B cell (primary cell): ENCODE measurements around the gene DTNA. TPM values are rescaled to one million over a fixed set of nuclear protein-coding genes. Genes with fewer than 3 reads are reported as not detected.

Experiments used
- ATAC-seq: fragments of 200-7000 bp; cut with Tn5 transposase; one replicate; pipeline ENCODE4 v1.10.0; 2021; ENCODE audit warnings: low read depth, mild to moderate bottlenecking, moderate number of reproducible peaks, moderate library complexity
- CTCF ChIA-PET: fragments of 350-600 bp; sonication (Branson Sonifier 250); formaldehyde crosslinking; loops from one replicate; lab custom pipeline; 2021; ENCODE audit warnings: antibody characterized with exemption, inconsistent platforms; lab: Charles Lee
- POLR2A ChIA-PET: fragments of 350-600 bp; sonication (Branson Sonifier 250); formaldehyde crosslinking; loops from one replicate; lab custom pipeline; 2021; ENCODE audit warnings: antibody characterized with exemption; lab: Charles Lee
- DNase-seq: peaks from one replicate; pipeline ENCODE4 v3.0.0; 2013
- H2AFZ ChIP-seq: 2 replicates; pipeline ENCODE4 v1.6.1; 2012; ENCODE audit warnings: mild to moderate bottlenecking, low read depth, low read length; ENCODE audit not compliant: insufficient read depth, poor library complexity, severe bottlenecking
- H3K27ac ChIP-seq, 2 donors: 1 replicate in 1 of 2; 2 replicates in 1 of 2; pipeline ENCODE4 v1.5.1; 2012 to 2013; ENCODE audit warnings: low read length in 2 of 2, mild to moderate bottlenecking in 2 of 2, moderate library complexity in 1 of 2
- H3K27me3 ChIP-seq, 4 experiments: fragments of 200-600 bp in 1 of 4; sonication (generic) in 1 of 4; replicated peaks in 1 of 4; 1 replicate in 2 of 4; 2 replicates in 2 of 4; pipeline versions ENCODE4 v1.6.1 to v1.7.0; 2013 to 2016; ENCODE audit warnings: low read length in 3 of 4, mild to moderate bottlenecking in 2 of 4, mixed read lengths in 1 of 4, moderate library complexity in 1 of 4; ENCODE audit not compliant: insufficient read depth in 4 of 4, control insufficient read depth in 3 of 4; ENCODE audit errors: control extremely low read depth in 1 of 4
- H3K36me3 ChIP-seq, 2 experiments: replicated peaks in 1 of 2; 1 replicate in 1 of 2; 2 replicates in 1 of 2; pipeline versions ENCODE4 v1.6.1 to v1.7.1; 2013; ENCODE audit warnings: low read length in 1 of 2; ENCODE audit not compliant: insufficient read depth in 2 of 2, control insufficient read depth in 1 of 2; ENCODE audit errors: control extremely low read depth in 1 of 2, extremely low read depth in 1 of 2
- H3K4me1 ChIP-seq, 2 donors: fragments of 200-600 bp in 1 of 2; sonication (generic) in 1 of 2; 1 replicate in 1 of 2; 2 replicates in 1 of 2; pipeline versions ENCODE4 v1.5.1 to v1.6.1; 2013 to 2017; ENCODE audit warnings: low read length in 2 of 2; ENCODE audit not compliant: control insufficient read depth in 2 of 2, insufficient read depth in 2 of 2
- H3K4me2 ChIP-seq: replicated peaks from 2 replicates; pipeline ENCODE3; 2012; ENCODE audit warnings: mild to moderate bottlenecking, low read depth, low read length; ENCODE audit not compliant: poor library complexity, severe bottlenecking
- H3K4me3 ChIP-seq, 5 experiments: fragments of 200-600 bp in 1 of 5; sonication (generic) in 1 of 5; 1 replicate in 3 of 5; 2 replicates in 2 of 5; pipeline versions ENCODE4 v1.5.1 to v1.7.0; 2011 to 2016; ENCODE audit warnings: low read length in 4 of 5, mild to moderate bottlenecking in 4 of 5, low read depth in 2 of 5, control low read depth in 1 of 5, moderate library complexity in 1 of 5; ENCODE audit not compliant: insufficient read depth in 1 of 5; ENCODE audit errors: control extremely low read depth in 1 of 5, extremely low read depth in 1 of 5
- H3K79me2 ChIP-seq: fragments of 200-600 bp; sonication (generic); one replicate; pipeline ENCODE4 v1.6.0; 2016; ENCODE audit warnings: low read length; ENCODE audit not compliant: control insufficient read depth, insufficient read depth
- H3K9ac ChIP-seq: fragments of 200-600 bp; sonication (generic); 2 replicates; pipeline ENCODE4 v1.6.1; 2017; ENCODE audit warnings: mild to moderate bottlenecking, low read length, moderate library complexity
- H3K9me3 ChIP-seq, 3 donors: one replicate each; pipeline versions ENCODE4 v1.6.1 to v1.7.1; 2013; ENCODE audit warnings: low read length in 2 of 3; ENCODE audit not compliant: control insufficient read depth in 2 of 3, insufficient read depth in 1 of 3; ENCODE audit errors: control extremely low read depth in 1 of 3
- H4K20me1 ChIP-seq: 2 replicates; pipeline ENCODE4 v1.6.0; 2012; ENCODE audit warnings: mild to moderate bottlenecking, low read length; ENCODE audit not compliant: insufficient read depth, control insufficient read depth, poor library complexity, severe bottlenecking
- H3K27ac Mint-ChIP-seq: one replicate; pipeline ENCODE4 v1.8.0; 2021; ENCODE audit warnings: mixed read lengths
- H3K27me3 Mint-ChIP-seq: one replicate; pipeline ENCODE4 v1.8.0; 2021; ENCODE audit warnings: mixed read lengths
- H3K4me1 Mint-ChIP-seq: one replicate; pipeline ENCODE4 v1.8.0; 2021; ENCODE audit warnings: mixed read lengths
- H3K4me3 Mint-ChIP-seq: one replicate; pipeline ENCODE4 v1.8.0; 2021; ENCODE audit warnings: mixed read lengths
- H3K9me3 Mint-ChIP-seq: one replicate; pipeline ENCODE4 v1.8.0; 2022; ENCODE audit warnings: mixed read lengths; ENCODE audit not compliant: insufficient read depth
- CTCF ChIP-seq: fragments of 200-600 bp; IDR thresholded peaks from one replicate; pipeline ENCODE4 v1.8.0; 2022; ENCODE audit warnings: antibody characterized with exemption, mild to moderate bottlenecking
- EZH2 ChIP-seq: IDR thresholded peaks from 2 replicates; pipeline ENCODE4 v1.6.1; 2012; ENCODE audit warnings: borderline replicate concordance, low read depth, mild to moderate bottlenecking, moderate library complexity, low read length; ENCODE audit not compliant: insufficient read depth, poor library complexity, severe bottlenecking
- WGBS: methylation state at CpG from one replicate; pipeline ENCODE4 v1.1.5; 2013; ENCODE audit warnings: missing lambda C conversion rate; ENCODE audit not compliant: insufficient coverage; 5-methylcytosine and 5-hydroxymethylcytosine counted together
- intact Hi-C: fragments of 100-400 bp; cut with micrococcal nuclease; formaldehyde crosslinking; loops from one replicate; pipeline ENCODE4 v1.10.0; 2022
- polyA plus RNA-seq: library from polyadenylated mRNA; depleted of rRNA; stranded (reverse); fragments of >200 nt; gene quantifications from 2 replicates; pipeline ENCODE4 v1.2.3, GENCODE V29; 2012
- total RNA-seq, 2 donors: library from RNA; stranded (reverse); fragments of 120-200 nt in 1 of 2; gene quantifications; 1 replicate in 1 of 2; 2 replicates in 1 of 2; pipeline versions ENCODE4 v1.2.3 to v1.2.4, GENCODE V29; 2013 to 2022

The DTNA gene
- total and polyA plus RNA-seq, 2 donors (not counting 1 experiment from before 2014, with no cell fraction given): not detected

GRCh38 chr18:34806527-34806926, 96.4 kb downstream of the DTNA start:
- no CpG with 5 or more reads among the region's 3 CpGs for WGBS
- CTCF ChIA-PET: no interaction called here

More at GRCh38 chr18:34806527-34806926, 96.4 kb downstream of the DTNA start:
- DNase-seq (no peak), ATAC-seq (no peak)
- TF ChIP-seq CTCF (no peak), EZH2 (no peak)
- H3K27ac ChIP-seq: no peak overlapping the region
- no peaks in the 10 kb centered on the region for H3K9me3 ChIP-seq
- H3K4me1 ChIP-seq: no peaks in the 10 kb centered on the region
- H3K4me2 ChIP-seq: no peak overlapping the region
- no peaks in the 10 kb centered on the region for H3K79me2 ChIP-seq
- no peaks in the 10 kb centered on the region for H3K36me3 ChIP-seq
- H3K9ac ChIP-seq: no peak overlapping the region
- H3K4me3 Mint-ChIP-seq: no peak overlapping the region
- no peak overlapping the region for H2AFZ ChIP-seq
- no peak overlapping the region for H3K4me3 ChIP-seq
- H3K9me3 Mint-ChIP-seq: no peaks in the 10 kb centered on the region
- peaks cover 10% of the 10 kb centered on the region for H3K27me3 Mint-ChIP-seq
- no peaks in the 10 kb centered on the region for H3K4me1 Mint-ChIP-seq
- POLR2A ChIA-PET: no interaction called here
- H3K27ac Mint-ChIP-seq: no peak overlapping the region
- intact Hi-C loops: no loop called here
- H3K27me3 ChIP-seq: no peaks in the 10 kb centered on the region
- H4K20me1 ChIP-seq: no peaks in the 10 kb centered on the region
